Prostate gland (tissue), 2 donors: Measurements from ENCODE around the gene FGD5.

Experiments used
- POLR2A ChIP-seq: fragments of 450-650 bp; IDR thresholded peaks from one replicate; pipeline ENCODE4 v1.6.1; 2016; ENCODE audit warnings: antibody characterized with exemption, mild to moderate bottlenecking
- POLR2AphosphoS5 ChIP-seq: sonication (generic); formaldehyde crosslinking; IDR thresholded peaks from one replicate; pipeline ENCODE4 v1.6.1; 2017; ENCODE audit warnings: antibody characterized with exemption
- TF ChIP-seq, protein P1 (sequence below), 4 experiments: fragments of 200-600 bp in 2 of 4; fragments of 450-650 bp in 2 of 4; sonication (generic) in 2 of 4; IDR thresholded peaks; 1 replicate in 3 of 4; 2 replicates in 1 of 4; pipeline ENCODE4 v1.5.1; 2016 to 2019; ENCODE audit warnings: antibody characterized with exemption in 4 of 4, mild to moderate bottlenecking in 2 of 4, moderate library complexity in 2 of 4

DNA sequence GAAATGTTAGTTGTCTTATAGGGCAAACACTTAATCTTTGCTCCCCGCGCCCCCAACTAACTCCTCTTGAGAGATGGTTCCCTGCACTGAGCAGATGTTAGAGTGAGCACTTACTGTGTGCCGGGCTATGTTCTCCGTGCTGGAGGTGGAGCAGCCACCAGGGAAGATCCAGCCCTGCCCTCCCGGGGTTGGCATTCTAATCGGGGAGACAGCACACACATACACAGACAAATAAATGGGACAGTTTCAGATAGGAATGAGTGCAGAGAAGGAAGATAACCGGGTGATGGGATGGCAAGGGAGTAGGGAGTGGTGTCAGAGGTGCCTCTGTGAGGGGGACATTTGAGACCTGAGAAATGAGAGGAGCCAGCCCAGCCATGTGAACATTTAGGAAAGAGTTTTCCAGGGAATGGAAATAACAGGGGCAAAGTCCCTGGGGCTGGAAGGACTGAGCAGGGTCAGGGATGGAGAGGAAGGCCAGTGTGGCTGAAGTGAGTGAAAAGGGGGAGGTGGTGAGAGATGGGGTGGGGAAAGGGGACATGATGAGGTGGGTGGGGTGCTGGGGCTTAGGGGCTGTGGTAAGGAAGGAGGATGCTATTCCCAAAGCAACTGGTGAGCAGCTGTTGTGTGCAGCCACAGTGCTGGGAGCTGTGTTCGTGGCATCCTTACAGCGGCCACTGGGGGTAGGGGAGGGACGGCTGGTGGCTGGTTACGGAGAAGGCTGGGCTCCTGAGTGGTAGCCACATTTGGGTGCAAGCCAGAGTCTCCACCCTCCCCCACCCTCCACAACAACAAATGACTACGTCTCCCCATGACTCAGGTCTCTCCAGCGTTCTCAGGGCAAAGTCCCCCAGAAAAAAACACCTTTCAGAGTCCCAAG is 15.4 kb upstream of the FGD5 start:
- TF ChIP-seq, protein P1, sequence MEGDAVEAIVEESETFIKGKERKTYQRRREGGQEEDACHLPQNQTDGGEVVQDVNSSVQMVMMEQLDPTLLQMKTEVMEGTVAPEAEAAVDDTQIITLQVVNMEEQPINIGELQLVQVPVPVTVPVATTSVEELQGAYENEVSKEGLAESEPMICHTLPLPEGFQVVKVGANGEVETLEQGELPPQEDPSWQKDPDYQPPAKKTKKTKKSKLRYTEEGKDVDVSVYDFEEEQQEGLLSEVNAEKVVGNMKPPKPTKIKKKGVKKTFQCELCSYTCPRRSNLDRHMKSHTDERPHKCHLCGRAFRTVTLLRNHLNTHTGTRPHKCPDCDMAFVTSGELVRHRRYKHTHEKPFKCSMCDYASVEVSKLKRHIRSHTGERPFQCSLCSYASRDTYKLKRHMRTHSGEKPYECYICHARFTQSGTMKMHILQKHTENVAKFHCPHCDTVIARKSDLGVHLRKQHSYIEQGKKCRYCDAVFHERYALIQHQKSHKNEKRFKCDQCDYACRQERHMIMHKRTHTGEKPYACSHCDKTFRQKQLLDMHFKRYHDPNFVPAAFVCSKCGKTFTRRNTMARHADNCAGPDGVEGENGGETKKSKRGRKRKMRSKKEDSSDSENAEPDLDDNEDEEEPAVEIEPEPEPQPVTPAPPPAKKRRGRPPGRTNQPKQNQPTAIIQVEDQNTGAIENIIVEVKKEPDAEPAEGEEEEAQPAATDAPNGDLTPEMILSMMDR (IDR thresholded peaks at IDR 0.05): no peak
- no peak for TF ChIP-seq POLR2A
- TF ChIP-seq POLR2AphosphoS5: no peak
